Adrenal gland (tissue), 5 donors: ENCODE results near the gene TM2D1.

Experiments used
- POLR2A ChIP-seq, 2 donors: fragments of 450-650 bp; IDR thresholded peaks; one replicate each; pipeline ENCODE4 v1.6.1; 2017; ENCODE audit warnings: antibody characterized with exemption in 2 of 2, mild to moderate bottlenecking in 2 of 2, moderate library complexity in 1 of 2
- TF ChIP-seq, protein P1 (sequence below), 6 experiments: fragments of 450-650 bp in 4 of 6; fragments of 200-600 bp in 2 of 6; sonication (generic) in 1 of 6; IDR thresholded peaks; 1 replicate in 5 of 6; 2 replicates in 1 of 6; pipeline versions ENCODE4 v1.5.1 to v1.8.0; 2016 to 2021; ENCODE audit warnings: antibody characterized with exemption in 6 of 6, mild to moderate bottlenecking in 2 of 6, moderate library complexity in 1 of 6
- donor health status: DM: no; HTN: no; CAD: no.

GRCh38 chr1:61743431-61743705 is 18.4 kb upstream of the TM2D1 start:
- TF ChIP-seq, protein P1, sequence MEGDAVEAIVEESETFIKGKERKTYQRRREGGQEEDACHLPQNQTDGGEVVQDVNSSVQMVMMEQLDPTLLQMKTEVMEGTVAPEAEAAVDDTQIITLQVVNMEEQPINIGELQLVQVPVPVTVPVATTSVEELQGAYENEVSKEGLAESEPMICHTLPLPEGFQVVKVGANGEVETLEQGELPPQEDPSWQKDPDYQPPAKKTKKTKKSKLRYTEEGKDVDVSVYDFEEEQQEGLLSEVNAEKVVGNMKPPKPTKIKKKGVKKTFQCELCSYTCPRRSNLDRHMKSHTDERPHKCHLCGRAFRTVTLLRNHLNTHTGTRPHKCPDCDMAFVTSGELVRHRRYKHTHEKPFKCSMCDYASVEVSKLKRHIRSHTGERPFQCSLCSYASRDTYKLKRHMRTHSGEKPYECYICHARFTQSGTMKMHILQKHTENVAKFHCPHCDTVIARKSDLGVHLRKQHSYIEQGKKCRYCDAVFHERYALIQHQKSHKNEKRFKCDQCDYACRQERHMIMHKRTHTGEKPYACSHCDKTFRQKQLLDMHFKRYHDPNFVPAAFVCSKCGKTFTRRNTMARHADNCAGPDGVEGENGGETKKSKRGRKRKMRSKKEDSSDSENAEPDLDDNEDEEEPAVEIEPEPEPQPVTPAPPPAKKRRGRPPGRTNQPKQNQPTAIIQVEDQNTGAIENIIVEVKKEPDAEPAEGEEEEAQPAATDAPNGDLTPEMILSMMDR (IDR thresholded peaks at IDR 0.05) = no peak
- no peak for TF ChIP-seq POLR2A (IDR thresholded peaks at IDR 0.05)
